HG02571 (cell line): ENCODE data around the gene NIPBL.
"Not testable (repeated sequence)": the region's sequence is repeated elsewhere in the genome, so short reads cannot be mapped to it uniquely, and the experiment has no call there.

Experiments used
- ATAC-seq: cut with Tn5 transposase; IDR thresholded peaks from one replicate; pipeline ENCODE4 v1.9.1; 2021; ENCODE audit warnings: mild to moderate bottlenecking, moderate library complexity; ENCODE audit not compliant: unreplicated experiment

NIPBL gene

DNA sequence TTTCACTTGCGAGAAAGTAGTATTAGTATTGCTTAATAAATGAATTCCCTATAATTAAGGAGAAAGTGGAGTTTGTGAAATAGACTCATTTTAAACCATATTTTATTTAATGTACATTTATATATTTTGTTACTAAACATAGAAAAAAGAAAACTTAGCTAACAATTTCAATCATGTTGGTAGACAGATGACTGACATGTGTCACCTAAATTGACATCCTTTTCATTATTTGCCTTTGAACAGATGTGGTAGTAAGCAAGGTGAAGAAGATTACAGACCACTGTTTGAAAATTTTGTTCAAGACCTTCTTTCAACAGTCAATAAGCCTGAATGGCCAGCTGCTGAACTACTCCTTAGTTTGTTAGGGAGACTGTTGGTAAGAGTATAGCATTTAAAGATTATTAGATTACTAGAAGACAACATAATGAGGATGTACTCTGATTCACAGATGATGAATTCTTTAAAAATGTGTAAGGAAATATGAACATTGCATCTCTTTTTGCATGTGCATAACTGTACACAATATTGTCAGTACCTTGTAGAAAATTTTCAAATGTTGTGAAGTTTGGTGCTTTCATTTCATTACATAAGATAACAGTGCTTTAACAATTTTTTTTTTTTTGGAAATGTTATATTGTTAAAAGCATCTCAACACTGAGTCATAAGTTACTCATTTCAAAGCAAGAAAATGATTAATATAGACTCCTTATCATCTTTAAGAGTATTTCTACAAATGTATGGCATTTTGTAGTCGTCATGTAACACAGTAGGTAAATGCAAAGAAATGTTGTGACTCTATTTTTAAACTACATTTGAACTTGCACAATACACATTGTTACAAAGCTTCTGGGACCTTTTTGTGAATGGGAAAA lies 139.5 kb downstream of the NIPBL start:
- ATAC-seq: no peak

GRCh38 chr5:37028910-37029309 lies 152.3 kb downstream of the NIPBL start:
- no peak for ATAC-seq

DNA sequence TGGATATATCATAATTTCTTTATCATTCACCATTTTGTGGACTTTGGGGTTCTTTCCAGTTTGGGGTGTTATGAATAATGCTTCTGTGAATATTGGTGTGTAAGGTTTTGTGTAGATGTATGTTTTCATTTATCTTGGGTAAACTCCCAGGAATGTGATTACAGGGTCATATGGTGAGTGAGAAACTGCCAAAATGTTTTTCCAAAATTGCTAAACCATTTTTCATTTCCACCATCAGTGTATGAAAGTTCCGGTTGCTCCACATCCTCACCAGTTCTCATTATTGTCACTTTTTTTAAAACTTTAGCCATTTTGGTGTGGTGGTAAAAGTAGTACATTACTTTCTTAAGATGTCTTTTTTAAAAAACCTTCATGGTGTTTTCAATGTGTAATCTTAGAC lies 152.9 kb downstream of the NIPBL start:
- no peak for ATAC-seq

DNA sequence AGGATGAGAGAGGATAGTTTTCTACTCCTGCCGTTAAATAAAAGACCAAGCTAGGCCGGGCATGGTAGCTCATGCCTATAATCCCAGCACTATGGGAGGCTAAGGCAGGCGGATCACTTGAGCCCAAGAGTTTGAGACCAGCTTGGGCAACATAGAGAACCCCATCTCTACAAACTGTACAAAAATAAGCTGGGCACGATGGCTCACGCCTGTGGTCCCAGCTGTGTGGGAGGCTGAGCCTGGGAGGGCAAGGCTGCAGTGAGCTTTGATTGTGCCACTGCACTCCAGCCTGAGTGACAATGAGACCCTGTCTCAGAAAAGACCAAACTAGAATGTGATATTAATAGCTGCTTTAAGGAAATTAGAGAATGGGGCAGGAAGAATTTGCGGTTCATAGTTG lies 158.4 kb downstream of the NIPBL start:
- ATAC-seq: no peak

GRCh38 chr5:37037840-37038239 lies 161.3 kb downstream of the NIPBL start:
- ATAC-seq: no peak

GRCh38 chr5:37039824-37040223 lies 163.3 kb downstream of the NIPBL start:
- no peak for ATAC-seq

DNA sequence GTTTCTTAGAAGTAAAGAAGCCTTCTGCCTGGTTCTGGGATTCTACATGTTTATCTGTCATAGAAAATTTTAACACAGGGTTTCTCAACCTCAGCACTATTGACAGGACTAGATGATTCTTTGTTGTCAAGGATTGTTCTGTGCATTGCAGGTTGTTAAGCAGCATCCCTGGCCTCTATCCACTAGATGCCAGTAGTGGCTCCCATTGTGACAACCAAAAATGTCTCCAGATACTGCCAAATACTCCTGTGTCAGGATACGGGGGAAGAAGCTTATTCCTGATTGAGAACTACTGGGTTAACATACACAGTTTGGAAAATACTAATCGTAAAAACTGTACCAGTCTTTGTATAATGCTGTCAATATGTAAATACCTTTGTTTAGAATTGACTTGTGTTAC lies 167.1 kb downstream of the NIPBL start:
- ATAC-seq: no peak

DNA sequence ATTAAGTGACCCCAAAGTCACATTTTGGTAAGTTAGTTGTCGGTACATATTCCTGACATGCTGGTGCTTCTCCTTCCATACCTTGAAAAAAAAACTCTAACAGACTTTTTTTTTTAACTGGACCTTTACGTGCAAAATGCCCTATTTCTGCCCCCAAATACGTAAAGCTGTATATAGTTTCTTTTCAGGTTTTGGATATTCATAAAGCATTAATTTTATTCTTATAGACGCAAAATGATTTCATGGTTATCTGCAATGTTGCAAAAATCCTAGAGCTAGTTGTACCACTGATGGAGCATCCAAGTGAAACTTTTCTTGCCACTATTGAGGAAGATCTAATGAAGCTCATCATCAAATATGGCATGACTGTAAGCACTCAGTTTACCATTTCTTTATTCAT lies 167.6 kb downstream of the NIPBL start:
- ATAC-seq: no peak

GRCh38 chr5:37045703-37046102 lies 169.1 kb downstream of the NIPBL start:
- no peak for ATAC-seq

DNA sequence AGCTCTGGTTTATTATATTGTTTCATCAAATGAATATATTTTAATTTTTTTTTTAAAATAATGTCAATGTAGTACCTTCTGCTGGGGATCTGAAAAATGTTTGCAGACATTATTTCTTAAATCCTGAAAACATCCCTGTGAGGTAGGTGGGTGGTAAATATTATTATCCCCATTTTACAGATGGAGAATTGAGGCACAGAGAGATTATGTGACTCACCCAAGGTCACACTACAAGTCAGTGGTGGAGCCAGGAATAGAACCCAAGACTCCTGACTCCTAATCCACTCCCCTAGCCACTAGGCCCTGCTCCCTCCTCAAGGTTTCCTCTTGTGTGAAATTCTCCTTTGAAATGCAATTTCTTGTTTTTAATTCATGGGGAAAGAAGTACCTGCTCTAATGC lies 171.4 kb downstream of the NIPBL start:
- no peak for ATAC-seq

- no peak for ATAC-seq
Observed at GRCh38 chr5:37054391-37054790, 177.8 kb downstream of the NIPBL start.

DNA sequence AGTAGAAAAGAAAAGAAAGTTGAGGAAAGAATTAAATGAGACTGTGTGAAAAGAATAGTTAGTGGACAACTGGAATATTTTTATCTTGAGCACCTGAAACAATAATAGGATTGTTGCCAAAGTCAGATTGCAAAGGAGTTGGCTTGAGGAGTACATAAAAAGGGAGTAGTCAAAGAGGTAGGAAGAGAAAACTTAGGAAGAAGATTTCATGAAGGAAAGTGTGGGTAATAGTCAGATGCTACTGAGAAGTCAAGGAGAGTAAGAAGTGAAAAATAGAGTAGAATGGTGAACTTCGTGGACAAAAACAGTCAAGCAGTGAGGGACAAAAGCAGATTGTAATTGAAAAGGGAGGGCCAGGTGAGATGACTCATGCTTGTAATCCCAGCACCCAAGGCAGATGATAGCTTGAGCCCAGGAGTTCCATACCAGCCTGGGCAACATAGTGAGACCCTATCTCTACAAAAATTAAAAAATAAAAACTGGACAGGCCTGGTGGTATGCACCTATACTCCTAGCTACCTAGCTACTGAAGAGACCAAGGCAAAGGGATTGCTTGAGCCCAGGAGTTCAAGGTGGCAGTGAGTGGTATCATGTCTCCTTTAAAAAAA lies 178.9 kb downstream of the NIPBL start:
- ATAC-seq: no peak

- no peak for ATAC-seq
Observed at GRCh38 chr5:37056762-37057161, 180.2 kb downstream of the NIPBL start.

GRCh38 chr5:37060030-37060429 lies 183.5 kb downstream of the NIPBL start:
- ATAC-seq: no peak

- no peak for ATAC-seq
Observed at GRCh38 chr5:37063739-37064138, 187.2 kb downstream of the NIPBL start.

DNA sequence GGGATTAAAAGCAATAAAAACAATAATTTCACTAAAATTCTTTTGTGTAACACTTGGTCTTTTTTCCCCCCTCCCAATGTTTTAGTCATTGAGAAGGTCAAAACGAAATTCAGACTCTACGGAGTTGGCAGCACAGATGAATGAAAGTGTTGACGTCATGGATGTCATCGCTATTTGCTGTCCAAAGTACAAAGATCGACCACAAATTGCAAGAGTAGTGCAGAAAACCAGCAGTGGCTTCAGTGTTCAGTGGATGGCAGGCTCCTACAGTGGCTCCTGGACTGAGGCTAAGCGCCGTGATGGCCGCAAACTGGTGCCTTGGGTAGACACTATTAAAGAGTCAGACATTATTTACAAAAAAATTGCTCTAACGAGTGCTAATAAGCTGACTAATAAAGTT lies 187.9 kb downstream of the NIPBL start:
- ATAC-seq: no peak

GRCh38 chr5:37071487-37071886 lies 194.9 kb downstream of the NIPBL start:
- no peak for ATAC-seq

DNA sequence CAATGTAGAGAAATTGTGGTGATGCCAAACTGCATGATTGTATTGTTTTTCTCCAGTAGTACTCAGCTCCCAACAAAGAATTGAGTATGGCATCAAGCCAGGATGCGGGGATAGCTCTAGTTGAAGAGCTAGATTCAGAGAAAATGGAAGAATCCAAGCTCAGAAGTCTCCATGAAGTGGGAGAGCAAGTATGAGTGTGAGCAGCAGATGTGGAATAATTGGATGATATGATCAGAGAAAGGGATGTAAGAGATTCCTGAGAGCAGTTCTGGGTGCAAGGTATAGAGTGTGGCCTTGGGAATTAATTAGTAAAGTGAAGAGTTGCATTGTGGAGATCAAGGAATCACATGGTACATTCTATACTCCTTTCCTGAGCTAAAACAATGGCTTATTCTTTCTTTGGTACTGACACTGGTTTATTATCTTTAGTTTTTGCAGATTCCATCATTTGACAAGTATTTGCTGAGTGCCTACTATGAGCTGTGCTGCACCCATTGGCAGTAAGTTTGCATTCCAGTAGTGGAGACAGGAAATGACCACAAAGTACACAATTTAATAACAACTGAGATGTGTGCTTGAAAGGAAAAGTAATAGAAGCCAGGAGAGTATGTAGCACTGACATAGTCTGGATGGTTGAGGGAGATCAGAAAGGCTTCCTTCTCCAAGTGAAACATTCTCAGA lies 195.5 kb downstream of the NIPBL start:
- ATAC-seq: no peak

GRCh38 chr5:37075399-37075950 lies 198.9 kb downstream of the NIPBL start:
- no peak for ATAC-seq

GRCh38 chr5:37077146-37077545 lies 200.6 kb downstream of the NIPBL start:
- ATAC-seq: no peak

DNA sequence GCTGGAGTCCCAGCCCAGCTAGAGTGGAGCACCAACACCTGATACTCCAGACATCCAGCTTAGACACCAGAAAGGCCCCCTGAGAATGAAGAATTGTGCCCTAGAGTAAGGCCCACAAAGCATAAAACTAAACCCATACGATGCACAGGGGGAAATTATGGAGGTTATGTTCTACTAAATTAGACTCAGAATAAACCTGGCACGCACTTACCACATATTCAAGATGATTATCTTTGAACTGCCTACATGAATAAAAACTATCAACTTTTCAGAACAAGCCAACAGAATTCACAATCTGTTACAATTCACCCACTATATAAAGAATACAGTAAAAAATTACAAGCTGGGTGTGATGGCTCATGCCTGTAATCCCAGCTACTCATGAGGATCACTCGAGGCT lies 204.1 kb downstream of the NIPBL start:
- no peak for ATAC-seq

DNA sequence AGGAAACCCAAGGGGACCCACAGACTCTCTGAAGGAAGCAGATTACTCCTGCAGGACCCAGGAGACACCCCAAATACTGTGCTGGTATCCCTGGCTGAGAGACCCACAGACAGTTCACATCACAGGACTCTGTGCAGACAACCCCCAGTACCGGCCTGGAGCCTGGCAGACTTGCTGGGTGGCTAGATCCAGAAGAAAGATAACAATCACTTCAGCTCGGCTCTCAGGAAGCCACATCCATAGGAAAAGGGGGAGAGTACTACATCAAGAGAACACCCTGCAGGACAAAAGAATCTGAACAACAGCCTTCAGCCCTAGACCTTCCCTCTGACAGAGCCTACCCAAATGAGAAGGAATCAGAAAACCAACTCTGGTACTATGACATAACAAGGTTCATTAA lies 206.4 kb downstream of the NIPBL start:
- not testable (repeated sequence) for ATAC-seq
